ENCODE results near the gene ENGASE.

GRCh38 chr17:79054200-79054960 is 20.2 kb upstream of the ENGASE start:
- no peak for TF ChIP-seq SRSF1 (IDR thresholded peaks at IDR 0.05; ENCODE audit: low read depth, low read length)
- no peak for TF ChIP-seq ZNF311 (CRISPR knock-in tag; IDR thresholded peaks at IDR 0.05)
- no peak for TF ChIP-seq TSHZ1 (CRISPR knock-in tag; IDR thresholded peaks at IDR 0.05)
- TF ChIP-seq HBP1 (CRISPR knock-in tag; IDR thresholded peaks at IDR 0.05) = no peak
- TF ChIP-seq CTCF (IDR thresholded peaks at IDR 0.05 in 2 of 3, conservative IDR thresholded peaks at IDR 0.05 in 1 of 3; ENCODE audit: insufficient read depth in 2 of 3, low read depth in 1 of 3, low read length in 3 of 3) = no peak
- TF ChIP-seq MNT (conservative IDR thresholded peaks at IDR 0.05) = no peak
- no peak for TF ChIP-seq POLR2AphosphoS2 (IDR thresholded peaks at IDR 0.05; ENCODE audit: low read length)
- no peak for TF ChIP-seq BRF2 (IDR thresholded peaks at IDR 0.05; ENCODE audit: borderline replicate concordance, insufficient read depth, insufficient read length)
- no peak for TF ChIP-seq PCBP2 (IDR thresholded peaks at IDR 0.05; ENCODE audit: low read depth, low read length, poor library complexity, severe bottlenecking)
- TF ChIP-seq RNF2 (IDR thresholded peaks at IDR 0.05) = no peak
